HL-60 (cell line): ENCODE data around the gene CLDN1.

ENCODE experiments used
- DNase-seq, 2 experiments: peaks; one replicate each; pipeline ENCODE4 v3.0.0-alpha.2; 2010 to 2020; ENCODE audit warnings: low read depth in 1 of 2, low spot score in 1 of 2
- H3K27ac ChIP-seq: fragments of 250-450 bp; sonication (Bioruptor Pico); replicated peaks from 2 replicates; pipeline ENCODE4 v1.5.1; 2020; ENCODE audit warnings: mild to moderate bottlenecking, moderate library complexity
- H3K27me3 ChIP-seq: fragments of 250-450 bp; sonication (Bioruptor Pico); 2 replicates; pipeline ENCODE4 v1.5.1; 2021; ENCODE audit warnings: mild to moderate bottlenecking, moderate library complexity; ENCODE audit not compliant: insufficient read depth, poor library complexity, severe bottlenecking
- H3K4me3 ChIP-seq: replicated peaks from 2 replicates; pipeline ENCODE4 v1.5.1; 2011; ENCODE audit warnings: mild to moderate bottlenecking, control low read depth, low read length; ENCODE audit not compliant: insufficient read depth
- CTCF ChIP-seq: IDR thresholded peaks from one replicate; pipeline ENCODE4 v1.5.1; 2011; ENCODE audit warnings: low read length, control low read depth, inconsistent platforms; ENCODE audit not compliant: insufficient read depth
- GABPA ChIP-seq: IDR thresholded peaks from 2 replicates; pipeline ENCODE4 v1.6.1; 2012; ENCODE audit warnings: low read depth
- POLR2AphosphoS5 ChIP-seq: IDR thresholded peaks from 2 replicates; pipeline ENCODE4 v1.6.1; 2012; ENCODE audit warnings: low read depth
- REST ChIP-seq: IDR thresholded peaks from 2 replicates; pipeline ENCODE4 v1.6.1; 2012; ENCODE audit warnings: low read depth; ENCODE audit not compliant: insufficient replicate concordance
- SPI1 ChIP-seq: IDR thresholded peaks from 2 replicates; pipeline ENCODE4 v1.6.1; 2012; ENCODE audit warnings: low read depth, mild to moderate bottlenecking, borderline replicate concordance

The CLDN1 gene

DNA sequence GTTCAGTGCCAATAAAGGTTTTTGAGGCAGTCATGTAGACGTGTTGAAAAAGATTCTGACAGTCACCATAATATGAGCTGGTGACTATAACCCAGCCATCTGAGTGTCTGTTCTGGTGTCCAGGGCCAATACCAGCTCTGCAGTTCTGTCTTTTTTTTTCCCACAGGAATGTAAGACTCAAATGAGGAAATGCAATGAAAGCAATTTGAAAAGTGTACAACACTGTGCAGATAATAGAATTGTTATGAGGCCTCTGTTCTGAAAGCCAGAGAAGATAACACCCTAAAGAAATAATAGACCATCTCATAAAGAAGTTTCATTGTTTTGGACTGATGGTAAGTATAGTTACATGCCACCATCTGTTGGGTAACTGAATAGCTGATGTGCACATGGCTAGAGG is 57.1 kb downstream of the CLDN1 start:
- no peak overlapping the region for H3K4me3 ChIP-seq
- no peak overlapping the region for H3K27ac ChIP-seq
- no peaks in the 10 kb centered on the region for H3K27me3 ChIP-seq
- TF ChIP-seq POLR2AphosphoS5 (no peak), REST (no peak), GABPA (no peak), CTCF (no peak), SPI1 (no peak)
- no peak for DNase-seq

GRCh38 chr3:190261740-190262139 is 60.5 kb downstream of the CLDN1 start:
- TF ChIP-seq GABPA (no peak), POLR2AphosphoS5 (no peak), CTCF (no peak), REST (no peak), SPI1 (no peak)
- H3K27ac ChIP-seq, result no peak overlapping the region
- H3K4me3 ChIP-seq, result no peak overlapping the region
- no peak for DNase-seq
- no peaks in the 10 kb centered on the region for H3K27me3 ChIP-seq

GRCh38 chr3:190261015-190261414 is 61.2 kb downstream of the CLDN1 start:
- Histone ChIP-seq H3K27me3 (no peaks in the 10 kb centered on the region), H3K27ac (no peak overlapping the region), H3K4me3 (no peak overlapping the region)
- TF ChIP-seq GABPA (no peak), SPI1 (no peak), CTCF (no peak), POLR2AphosphoS5 (no peak), REST (no peak)
- DNase-seq, result no peak
